Measurements from ENCODE around the gene TSPAN5. TPM values are rescaled to one million over a fixed set of nuclear protein-coding genes. Genes with fewer than 3 reads are reported as not detected.

The TSPAN5 gene
- total and polyA plus RNA-seq, 9 of the 15 experiments (the other 6 are each of a cell fraction or from before 2014, with no cell fraction given) = 0.58 to 6.6 (median 0.73) TPM

GRCh38 chr4:98583265-98583664 lies 75.1 kb downstream of the TSPAN5 start (continued):
- TF ChIP-seq BCLAF1 (IDR thresholded peaks at IDR 0.05; ENCODE audit: borderline replicate concordance in 1 of 2, control insufficient read depth in 1 of 2, low read depth in 2 of 2, low read length in 1 of 2) (no peak), NBN (IDR thresholded peaks at IDR 0.05; ENCODE audit: low read depth) (no peak), HIVEP1 (CRISPR knock-in tag; IDR thresholded peaks at IDR 0.05) (no peak), ZNF318 (IDR thresholded peaks at IDR 0.05; ENCODE audit: borderline replicate concordance in 1 of 2, low read depth in 1 of 2) (no peak), REST (IDR thresholded peaks at IDR 0.05; ENCODE audit: borderline replicate concordance) (no peak), REST (CRISPR knock-in tag; IDR thresholded peaks at IDR 0.05; ENCODE audit: low read depth) (no peak)

Measured in K562 (cell line).